GM19455 (cell line): ENCODE measurements around the gene FUT2.
"Not testable (repeated sequence)": the region's sequence is repeated elsewhere in the genome, so short reads cannot be mapped to it uniquely, and the experiment has no call there.

Experiments
- ATAC-seq: cut with Tn5 transposase; IDR thresholded peaks from one replicate; pipeline ENCODE4 v1.9.1; 2021; ENCODE audit not compliant: unreplicated experiment

The FUT2 gene

GRCh38 chr19:48698046-48698445 is 2.3 kb downstream of the FUT2 start:
- ATAC-seq = no peak

DNA sequence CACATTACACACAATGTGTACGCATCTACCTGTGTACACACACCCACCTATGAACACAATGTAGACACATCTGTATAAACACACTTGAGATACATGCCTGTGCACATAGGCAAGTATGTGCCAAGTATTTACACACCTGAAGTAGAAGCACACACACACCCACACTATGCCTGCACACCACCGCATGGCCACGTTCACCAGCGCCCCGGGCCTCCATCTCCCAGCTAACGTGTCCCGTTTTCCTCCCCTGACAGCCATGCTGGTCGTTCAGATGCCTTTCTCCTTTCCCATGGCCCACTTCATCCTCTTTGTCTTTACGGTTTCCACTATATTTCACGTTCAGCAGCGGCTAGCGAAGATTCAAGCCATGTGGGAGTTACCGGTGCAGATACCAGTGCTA is 6.9 kb downstream of the FUT2 start:
- ATAC-seq = no peak

GRCh38 chr19:48703316-48703715 is 7.5 kb downstream of the FUT2 start:
- ATAC-seq = no peak

DNA sequence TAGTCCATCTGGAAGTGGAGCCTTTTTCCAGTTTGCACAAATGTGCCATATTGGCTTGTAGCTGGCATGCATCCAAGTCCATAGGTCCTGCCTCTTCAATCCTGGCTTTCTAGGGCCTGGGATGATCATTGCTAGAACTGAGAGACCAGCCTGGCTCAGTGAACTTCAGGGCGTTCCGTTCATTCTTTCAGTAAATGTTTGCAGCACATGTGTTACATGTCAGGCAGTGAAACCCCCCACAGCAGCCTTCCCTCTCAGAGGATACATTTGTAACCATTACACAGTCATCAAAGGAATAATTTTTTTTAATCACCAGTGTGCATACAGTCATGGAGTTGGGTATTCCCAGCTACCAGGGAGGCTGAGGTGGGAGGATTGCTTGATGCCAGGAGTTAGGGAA is 9.7 kb downstream of the FUT2 start:
- no peak for ATAC-seq

DNA sequence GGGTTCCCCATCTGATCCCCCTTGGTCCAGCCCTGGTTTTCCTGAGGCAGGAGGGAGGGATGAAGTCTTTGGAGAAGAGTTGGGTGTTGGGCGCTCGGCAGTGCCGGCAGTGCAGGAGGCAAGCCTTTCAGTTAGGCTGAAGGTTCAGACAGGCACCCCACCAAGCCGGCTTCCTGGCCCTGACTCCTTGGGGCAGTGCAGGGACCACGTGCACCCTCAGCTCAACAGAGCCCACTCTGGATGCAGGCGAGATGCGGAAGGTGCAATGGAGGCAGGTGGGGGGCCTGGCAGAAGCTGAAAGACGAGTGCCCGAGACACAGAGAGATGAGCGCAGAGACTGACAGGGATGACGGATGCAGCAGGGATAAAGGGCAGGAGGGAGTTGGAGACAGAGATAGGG is 12.7 kb downstream of the FUT2 start:
- ATAC-seq = no peak

GRCh38 chr19:48711106-48711662 is 15.4 kb downstream of the FUT2 start:
- ATAC-seq = no peak

- no peak for ATAC-seq
Measured at GRCh38 chr19:48713041-48713863, 17.5 kb downstream of the FUT2 start.

- ATAC-seq = peak; percentile 89
Measured at GRCh38 chr19:48713864-48714755, 18.3 kb downstream of the FUT2 start.

GRCh38 chr19:48714759-48715675 is 19.2 kb downstream of the FUT2 start:
- no peak for ATAC-seq

DNA sequence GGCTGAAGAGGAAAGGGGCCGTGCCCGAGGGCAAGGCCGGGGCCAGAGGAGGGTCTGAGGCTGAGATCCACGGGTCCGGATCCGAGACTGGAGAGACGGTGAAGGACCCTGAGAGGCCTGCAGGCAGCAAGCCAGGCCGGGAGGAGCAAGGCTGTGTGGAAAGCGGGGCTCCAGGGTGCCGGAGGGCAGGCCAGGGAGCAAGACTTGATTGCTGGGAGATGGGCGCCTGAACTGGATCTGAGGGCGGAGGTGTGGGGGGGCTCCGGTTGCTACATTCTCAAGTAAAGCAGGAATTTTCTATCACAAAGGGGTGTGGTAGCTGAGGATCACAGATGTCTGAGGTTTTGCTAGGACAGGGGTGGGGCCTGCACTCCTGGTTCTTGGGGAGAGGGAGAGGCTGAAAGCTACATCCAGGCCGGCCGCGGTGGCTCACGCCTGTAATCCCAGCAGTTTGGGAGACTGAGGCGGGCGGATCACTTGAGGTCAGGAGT is 20.0 kb downstream of the FUT2 start:
- ATAC-seq = no peak

- no peak for ATAC-seq
Measured at GRCh38 chr19:48716562-48717291, 21.0 kb downstream of the FUT2 start.

GRCh38 chr19:48718106-48718505 is 22.3 kb downstream of the FUT2 start:
- not testable (repeated sequence) for ATAC-seq

GRCh38 chr19:48718711-48719231 is 23.0 kb downstream of the FUT2 start:
- ATAC-seq = no peak

GRCh38 chr19:48719263-48720171 is 23.7 kb downstream of the FUT2 start, which contains the start of gene MAMSTR:
Gene MAMSTR (minus strand): TSS chr19:48719725. CDS start chr19:48719031, 694 bp downstream.
- ATAC-seq = no peak

DNA sequence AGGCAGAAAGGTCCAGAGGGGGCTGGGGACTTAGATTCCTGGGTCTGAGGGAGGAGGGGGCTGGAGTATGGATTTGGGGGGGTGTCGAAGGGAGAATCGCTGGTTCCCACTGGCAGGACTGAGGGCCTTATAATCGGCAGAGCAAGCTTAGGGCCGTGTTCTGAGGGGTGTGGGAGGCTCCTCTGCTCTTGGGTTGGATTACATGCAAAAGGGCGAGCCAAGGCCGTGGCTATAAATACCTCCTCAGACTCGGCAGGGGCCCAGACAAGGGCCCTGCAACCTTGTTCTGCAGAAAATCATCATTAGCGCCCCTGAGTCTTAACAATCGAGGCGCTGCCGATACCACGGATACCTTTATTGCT is 24.5 kb downstream of the FUT2 start:
- ATAC-seq = peak; percentile 3

DNA sequence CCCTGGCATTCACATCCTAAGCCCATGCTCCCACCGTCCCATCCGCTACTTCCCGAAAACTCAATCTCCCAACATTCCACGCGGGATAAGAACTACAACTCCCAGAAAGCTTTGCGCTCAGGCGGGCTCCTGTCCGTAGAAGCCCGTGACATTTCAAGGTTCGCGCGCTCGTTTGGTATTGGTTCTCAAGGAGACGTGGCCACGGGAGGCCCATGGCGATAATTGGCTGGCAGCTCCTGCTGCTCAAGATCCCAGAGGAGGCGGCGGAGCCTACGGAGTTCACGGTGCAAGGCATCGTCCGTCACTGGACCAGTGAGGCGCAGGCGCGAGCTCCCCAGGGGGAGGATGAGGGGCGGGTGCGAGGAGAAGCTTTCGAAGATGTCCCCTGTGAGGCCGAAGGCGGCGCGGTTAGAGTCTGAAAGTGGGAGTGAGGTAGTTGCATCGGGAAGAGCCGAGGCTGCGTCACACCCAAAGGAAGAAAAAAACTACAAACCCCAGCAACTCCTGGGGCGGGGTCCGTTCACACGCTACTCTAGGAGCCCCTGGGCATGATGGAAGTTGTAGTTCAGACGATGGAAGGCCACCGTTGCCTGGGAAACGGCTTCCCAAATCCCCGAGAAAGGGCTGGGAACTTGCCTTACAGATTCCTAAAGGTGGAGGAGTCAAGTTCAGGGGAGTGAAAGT is 25.0 kb downstream of the FUT2 start:
- peak; percentile 79 for ATAC-seq

DNA sequence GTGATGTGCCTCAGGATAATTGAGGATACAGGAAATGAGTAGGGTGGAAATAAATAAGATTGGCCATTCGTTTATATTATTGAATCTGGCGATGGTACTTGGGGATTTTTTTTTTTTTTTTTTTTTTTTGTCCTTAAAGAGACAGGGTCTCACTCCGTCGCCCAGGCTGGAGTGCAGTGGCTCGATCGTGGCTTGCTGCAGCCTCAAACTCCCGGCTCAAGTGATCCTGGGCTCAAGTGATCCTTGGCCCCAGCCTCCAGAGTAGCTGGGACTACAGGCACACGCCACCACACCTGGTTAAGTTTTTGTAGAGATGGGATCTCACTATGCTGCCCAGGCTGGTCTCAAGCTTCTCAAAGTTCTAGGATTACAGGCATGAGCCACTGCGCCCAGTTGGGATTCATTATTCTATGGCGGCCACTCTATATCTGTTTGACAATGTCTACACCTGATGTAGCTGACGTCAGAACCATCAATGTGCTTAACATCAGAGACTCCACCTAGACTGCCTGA is 26.5 kb downstream of the FUT2 start:
- no peak for ATAC-seq
